ENCODE data around the gene RETN. TPM values are rescaled to one million over a fixed set of nuclear protein-coding genes. Genes with fewer than 3 reads are reported as not detected.
A peak's percentile ranks its signal among the peaks of the same experiment; 100 is the strongest.

The RETN gene
- total RNA-seq, 1 donor from 2014 or later = not detected

- peak overlapping the region; percentile 100 for H3K27ac Mint-ChIP-seq (ENCODE audit: unreplicated experiment)
- TF ChIP-seq CTCF (IDR thresholded peaks at IDR 0.05; ENCODE audit: unreplicated experiment) = no peak
- peaks cover 18% of the 10 kb centered on the region for H3K27me3 Mint-ChIP-seq (ENCODE audit: unreplicated experiment)
- no peaks in the 10 kb centered on the region for H3K9me3 Mint-ChIP-seq (ENCODE audit: unreplicated experiment)
- peak overlapping the region; percentile 100 for H3K4me3 Mint-ChIP-seq (ENCODE audit: unreplicated experiment)
- no peak for DNase-seq (ENCODE audit: low spot score)
- peaks cover 20% of the 10 kb centered on the region for H3K36me3 Mint-ChIP-seq (ENCODE audit: low read depth, unreplicated experiment)
- peaks cover 33% of the 10 kb centered on the region for H3K4me1 Mint-ChIP-seq (ENCODE audit: unreplicated experiment)
Measured at GRCh38 chr19:7628589-7629311, 40.1 kb upstream of the RETN start.

GRCh38 chr19:7629347-7630054 is 39.3 kb upstream of the RETN start, which contains the start of the genes PET100 and XAB2:
Gene PET100 (plus strand): TSS chr19:7629793. CDS start chr19:7629834, 41 bp downstream.
Gene XAB2 (minus strand): TSS chr19:7629545. CDS start chr19:7629527, 18 bp downstream.
- Mint-ChIP-seq H3K9me3 (ENCODE audit: unreplicated experiment) (no peaks in the 10 kb centered on the region), H3K27me3 (ENCODE audit: unreplicated experiment) (peaks cover 18% of the 10 kb centered on the region), H3K27ac (ENCODE audit: unreplicated experiment) (peak within 1 kb of the TSS; percentile 100)

GRCh38 chr19:7631577-7631976 is 37.3 kb upstream of the RETN start:
- H3K9me3 Mint-ChIP-seq (ENCODE audit: unreplicated experiment) = no peaks in the 10 kb centered on the region
- TF ChIP-seq CTCF (IDR thresholded peaks at IDR 0.05; ENCODE audit: unreplicated experiment) = no peak

More at GRCh38 chr19:7629347-7630054, 39.3 kb upstream of the RETN start, which contains the start of the genes PET100 and XAB2:
- Mint-ChIP-seq H3K36me3 (ENCODE audit: low read depth, unreplicated experiment) (peaks cover 23% of the 10 kb centered on the region), H3K4me3 (ENCODE audit: unreplicated experiment) (peak within 1 kb of the TSS; percentile 100), H3K4me1 (ENCODE audit: unreplicated experiment) (peaks cover 33% of the 10 kb centered on the region)
- TF ChIP-seq CTCF (IDR thresholded peaks at IDR 0.05; ENCODE audit: unreplicated experiment) = no peak
- peak; percentile 92 for DNase-seq (ENCODE audit: low spot score)

GRCh38 chr19:7632340-7633203 is 36.3 kb upstream of the RETN start:
- Mint-ChIP-seq H3K4me1 (ENCODE audit: unreplicated experiment) (peaks cover 33% of the 10 kb centered on the region), H3K36me3 (ENCODE audit: low read depth, unreplicated experiment) (peaks cover 16% of the 10 kb centered on the region), H3K27ac (ENCODE audit: unreplicated experiment) (no peak overlapping the region), H3K27me3 (ENCODE audit: unreplicated experiment) (peaks cover 26% of the 10 kb centered on the region), H3K9me3 (ENCODE audit: unreplicated experiment) (no peaks in the 10 kb centered on the region), H3K4me3 (ENCODE audit: unreplicated experiment) (no peak overlapping the region)
- DNase-seq (ENCODE audit: low spot score) = no peak
- no peak for TF ChIP-seq CTCF (IDR thresholded peaks at IDR 0.05; ENCODE audit: unreplicated experiment)

More at GRCh38 chr19:7631577-7631976, 37.3 kb upstream of the RETN start:
- Mint-ChIP-seq H3K36me3 (ENCODE audit: low read depth, unreplicated experiment) (peaks cover 20% of the 10 kb centered on the region), H3K4me3 (ENCODE audit: unreplicated experiment) (no peak overlapping the region), H3K4me1 (ENCODE audit: unreplicated experiment) (peaks cover 33% of the 10 kb centered on the region), H3K27me3 (ENCODE audit: unreplicated experiment) (peaks cover 28% of the 10 kb centered on the region), H3K27ac (ENCODE audit: unreplicated experiment) (peak overlapping the region; percentile 57)
- DNase-seq (ENCODE audit: low spot score) = no peak

Measured in endothelial cell (in vitro differentiated cells).